Smooth muscle cell of the pulmonary artery (primary cell): ENCODE measurements around the gene PRAMEF18. TPM values are rescaled to one million over a fixed set of nuclear protein-coding genes. Genes with fewer than 3 reads are reported as not detected.

ENCODE experiments used
- total RNA-seq: library from RNA; depleted of rRNA; stranded (reverse); fragments of >200 nt; gene quantifications from 2 replicates; pipeline ENCODE4 v1.2.3, GENCODE V29; 2014

The PRAMEF18 gene
- total RNA-seq = not detected in 2 replicates

DNA sequence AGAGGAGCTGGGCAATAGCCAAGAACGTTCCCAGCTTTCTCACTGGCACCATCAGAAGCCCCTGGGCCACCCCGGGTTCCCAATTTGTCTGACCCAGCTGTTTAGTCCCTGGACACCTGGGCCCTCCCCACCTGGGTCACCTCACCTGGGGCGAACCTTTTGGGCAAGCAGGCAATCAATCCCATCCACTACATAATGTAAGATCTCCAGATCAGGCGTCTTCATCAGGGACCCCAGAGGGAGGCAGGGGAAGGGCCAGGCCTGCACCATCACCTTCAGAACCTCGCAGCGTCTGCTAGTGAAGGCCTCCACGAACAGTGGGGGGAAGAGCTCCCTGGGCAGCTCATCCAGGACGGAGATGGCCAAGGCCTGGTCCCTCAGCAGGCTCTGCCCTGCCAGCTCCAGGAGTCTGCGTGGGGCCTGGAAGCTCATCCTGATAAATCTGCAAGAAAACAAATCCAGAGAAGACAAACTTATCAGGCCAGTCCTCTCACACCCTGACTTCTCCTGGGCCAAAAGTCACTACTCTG, at the start of gene PRAMEF18:
Gene PRAMEF18, minus strand, starts transcription at position 480 of the 530 bp plus-strand sequence. Its CDS starts 48 bp downstream, at position 432.

GRCh38 chr1:13253898-13254297, 27.9 kb upstream of the PRAMEF18 start, which contains the start of gene PRAMEF5:
Gene PRAMEF5, plus strand, starts transcription at chr1:13254198. Its CDS starts 5,071 bp downstream, at chr1:13259269.

GRCh38 chr1:13201309-13201708, 24.6 kb downstream of the PRAMEF18 start, which contains the start of gene PRAMEF13:
Gene PRAMEF13, minus strand, starts transcription at chr1:13201409. Its CDS starts 1,820 bp downstream, at chr1:13199589.

Other genes with a start within 250 kb of the PRAMEF18 start
- not detected in 2 replicates for gene PRAMEF27, start 169.6 kb downstream of the PRAMEF18 start, total RNA-seq
- not detected in 2 replicates for gene HNRNPCL3, start 165.4 kb downstream of the PRAMEF18 start, total RNA-seq
- gene PRAMEF25, start 155.4 kb downstream of the PRAMEF18 start, total RNA-seq = not detected in 2 replicates
- gene HNRNPCL2, start 109.3 kb downstream of the PRAMEF18 start, total RNA-seq = not detected in 2 replicates
- not detected in 2 replicates for gene PRAMEF26, start 70.1 kb downstream of the PRAMEF18 start, total RNA-seq
- gene HNRNPCL4, start 60.5 kb downstream of the PRAMEF18 start, total RNA-seq = not detected in 2 replicates
- not detected in 2 replicates for gene PRAMEF9, start 54.3 kb downstream of the PRAMEF18 start, total RNA-seq
- gene PRAMEF13, start 24.7 kb downstream of the PRAMEF18 start, total RNA-seq = not detected in 2 replicates
- gene PRAMEF5, start 28.0 kb upstream of the PRAMEF18 start, total RNA-seq = not detected in 2 replicates
- gene PRAMEF8, start 59.0 kb upstream of the PRAMEF18 start, total RNA-seq = not detected in 2 replicates
- gene PRAMEF33, start 77.4 kb upstream of the PRAMEF18 start, total RNA-seq = not detected in 2 replicates
- gene PRAMEF15, start 89.4 kb upstream of the PRAMEF18 start, total RNA-seq = not detected in 2 replicates
- gene PRAMEF14, start 121.0 kb upstream of the PRAMEF18 start, total RNA-seq = not detected in 2 replicates
- gene PRAMEF19, start 145.8 kb upstream of the PRAMEF18 start, total RNA-seq = not detected in 2 replicates
- not detected in 2 replicates for gene PRAMEF17, start 163.5 kb upstream of the PRAMEF18 start, total RNA-seq
- gene PRAMEF20, start 184.3 kb upstream of the PRAMEF18 start, total RNA-seq = not detected in 2 replicates